NCI-H1105 (cell line): ENCODE results near the gene SLC38A4.

Source experiments
- DNase-seq: peaks from one replicate; lab custom pipeline; 2025; lab: John Stamatoyannopoulos, UW

SLC38A4 gene

DNA sequence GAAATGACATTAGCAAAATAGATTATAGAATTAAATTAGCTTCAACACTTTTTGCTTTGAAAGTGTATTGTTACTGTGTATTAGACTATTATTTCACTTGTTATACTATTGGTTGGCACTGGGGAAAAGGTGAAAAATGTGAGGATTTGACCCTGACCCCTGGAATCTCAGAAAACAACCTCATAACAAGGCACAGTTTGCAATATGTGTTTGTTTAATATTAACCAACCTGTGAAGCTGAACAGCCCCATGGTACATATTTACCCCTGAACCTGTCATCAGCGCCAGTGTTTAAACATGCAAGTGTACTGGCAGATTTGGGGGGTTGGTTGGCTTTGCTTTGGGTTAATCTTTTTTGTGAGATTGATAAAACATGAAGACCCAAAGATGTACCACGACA lies 11.7 kb downstream of the SLC38A4 start:
- no peak for DNase-seq

DNA sequence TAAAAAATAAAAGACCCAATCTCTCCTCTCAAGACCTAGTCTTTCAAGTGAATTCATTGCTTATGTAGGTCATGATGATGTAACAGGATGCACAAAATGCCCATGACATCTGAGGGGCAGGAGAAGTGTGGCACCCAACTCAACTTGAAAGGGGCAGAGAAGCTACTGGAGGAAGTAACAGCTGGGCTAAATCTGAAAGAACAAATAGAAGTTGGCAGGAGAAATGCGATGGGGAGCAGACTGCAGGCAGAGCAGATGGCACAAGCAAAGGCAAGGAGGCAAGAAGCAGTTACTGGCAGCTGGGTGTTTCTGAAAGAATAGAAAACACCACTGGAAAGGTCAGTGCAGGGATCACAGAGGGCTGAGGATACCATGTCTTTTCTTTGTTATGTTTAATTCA lies 14.6 kb downstream of the SLC38A4 start:
- DNase-seq: no peak

DNA sequence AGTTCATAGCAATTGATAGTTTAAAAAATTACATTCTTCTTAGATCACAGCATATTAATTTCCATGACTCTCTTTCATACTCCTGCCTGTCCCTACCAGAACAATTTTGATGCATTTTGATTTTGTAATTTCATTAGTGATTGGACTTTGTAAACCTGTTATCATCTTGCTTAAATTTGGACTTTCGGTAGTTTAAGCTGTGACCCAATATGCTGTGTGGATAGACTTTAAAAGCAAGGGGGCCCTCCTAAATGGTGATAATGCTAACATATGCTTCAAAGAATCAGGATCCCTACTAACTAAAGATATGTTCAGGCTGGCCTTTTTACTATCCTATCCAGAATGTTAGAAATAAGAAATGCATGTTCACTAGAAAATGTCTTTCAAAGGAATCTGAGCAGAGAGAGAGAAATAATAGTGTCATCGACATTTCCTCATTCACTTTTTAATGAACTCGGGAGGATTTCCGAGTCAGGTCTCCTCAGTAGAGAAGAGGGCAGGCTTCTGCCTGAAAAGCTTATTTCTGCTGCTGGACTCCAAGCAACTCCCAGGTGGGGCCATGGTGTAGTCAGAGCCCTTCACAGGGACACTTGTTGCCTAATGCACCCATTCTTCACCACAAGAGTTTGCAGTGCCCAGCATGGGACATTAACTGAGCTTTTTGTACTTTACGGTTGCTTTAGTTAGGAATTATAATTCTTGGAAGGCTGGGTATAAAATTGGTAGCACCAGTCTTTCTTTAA lies 16.7 kb downstream of the SLC38A4 start:
- no peak for DNase-seq

DNA sequence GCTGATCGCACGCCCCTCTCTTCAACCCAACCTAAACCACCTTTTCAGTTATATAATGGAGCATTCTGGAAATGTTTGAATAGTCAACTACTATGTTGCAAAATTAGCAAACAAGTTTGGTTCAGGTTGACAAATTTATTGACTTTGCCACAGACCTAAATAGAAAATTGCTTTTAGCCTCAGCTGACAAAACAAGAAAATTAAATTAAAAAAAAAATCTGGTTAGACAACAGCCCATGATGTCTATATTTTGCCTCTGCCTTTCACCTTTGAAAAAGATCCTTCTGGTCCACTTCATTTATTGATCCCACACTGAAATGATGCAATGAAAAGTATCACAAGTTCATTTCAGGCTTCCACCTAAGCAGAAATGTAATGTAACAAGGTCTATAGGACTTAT lies 17.5 kb downstream of the SLC38A4 start:
- DNase-seq: no peak

- DNase-seq: no peak
Observed at GRCh38 chr12:46804054-46804453, 21.7 kb downstream of the SLC38A4 start.

DNA sequence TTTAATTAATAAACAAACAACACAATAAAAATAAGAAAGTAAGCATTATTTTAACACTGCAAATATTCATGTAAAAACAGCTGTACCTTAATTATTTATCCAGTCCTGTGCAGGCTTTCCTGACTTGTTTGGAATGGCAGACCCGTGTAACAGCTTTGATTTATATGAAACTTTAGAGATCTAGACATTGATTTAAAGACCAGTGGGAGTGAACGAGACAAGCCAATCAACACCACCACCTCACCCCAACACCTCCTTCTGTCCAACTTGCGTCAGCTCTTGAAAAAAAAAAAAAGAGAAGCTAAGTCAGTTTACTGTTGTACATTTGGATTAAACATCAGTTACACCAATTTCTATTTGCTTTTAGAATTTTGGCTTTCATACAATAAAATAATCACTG lies 22.3 kb downstream of the SLC38A4 start:
- no peak for DNase-seq

- DNase-seq: no peak
Observed at GRCh38 chr12:46801293-46801692, 24.5 kb downstream of the SLC38A4 start.

DNA sequence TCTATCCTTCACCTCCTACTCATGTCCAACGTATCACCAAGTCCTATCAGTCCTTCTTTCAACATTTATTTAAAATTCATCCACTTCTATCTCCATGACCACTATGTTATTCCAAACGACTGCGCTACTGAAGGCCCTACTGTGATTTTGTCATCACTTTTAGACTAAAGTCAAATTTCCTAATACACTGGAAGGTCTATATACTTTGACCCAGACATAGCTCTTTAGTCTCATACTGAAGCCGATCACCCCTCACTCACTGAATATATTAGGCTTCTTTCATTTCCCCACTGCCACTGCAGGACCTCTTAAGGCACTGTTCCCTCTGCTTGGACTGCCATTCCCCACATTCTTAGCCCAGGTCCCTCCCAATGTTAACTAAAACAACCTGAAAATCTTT lies 25.6 kb downstream of the SLC38A4 start:
- DNase-seq: no peak

- DNase-seq: no peak
Observed at GRCh38 chr12:46798648-46799047, 27.1 kb downstream of the SLC38A4 start.

DNA sequence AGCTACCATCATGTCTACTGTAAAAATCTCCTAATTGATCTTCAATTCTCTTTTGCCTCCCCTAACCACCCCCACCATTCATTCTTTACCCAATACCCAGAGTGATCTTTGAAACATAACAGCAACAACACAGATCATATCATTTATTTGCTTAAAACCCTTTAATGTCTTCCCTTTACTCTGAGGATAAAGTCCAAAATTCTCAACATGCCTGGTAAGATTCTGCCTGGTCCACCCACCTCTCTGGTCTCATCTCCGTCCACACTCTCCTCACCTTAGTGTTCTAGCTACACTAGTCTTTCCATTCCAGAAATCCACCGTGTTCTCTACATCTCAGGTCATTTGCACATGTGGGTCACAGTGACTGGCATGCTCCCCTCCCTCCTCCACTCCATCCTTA lies 27.7 kb downstream of the SLC38A4 start:
- no peak for DNase-seq

DNA sequence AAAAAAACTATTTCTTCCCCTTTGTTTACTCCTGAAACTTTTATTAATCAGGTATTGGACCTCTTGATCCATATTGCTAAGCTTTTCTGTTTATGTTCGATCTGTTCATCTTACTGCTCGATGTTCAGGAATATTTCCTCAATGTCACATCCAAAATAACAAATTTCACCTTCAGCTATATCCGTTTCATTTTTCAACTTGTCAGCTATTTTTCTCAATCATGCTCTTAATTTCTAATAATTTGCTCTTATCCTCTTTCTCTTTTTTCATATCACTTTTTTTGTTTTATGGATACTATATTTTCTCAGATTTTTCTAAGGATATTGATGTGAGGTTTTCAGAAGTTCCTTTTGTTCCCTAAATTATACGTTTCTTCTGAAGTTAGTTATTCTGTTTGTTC lies 29.8 kb downstream of the SLC38A4 start:
- DNase-seq: no peak

DNA sequence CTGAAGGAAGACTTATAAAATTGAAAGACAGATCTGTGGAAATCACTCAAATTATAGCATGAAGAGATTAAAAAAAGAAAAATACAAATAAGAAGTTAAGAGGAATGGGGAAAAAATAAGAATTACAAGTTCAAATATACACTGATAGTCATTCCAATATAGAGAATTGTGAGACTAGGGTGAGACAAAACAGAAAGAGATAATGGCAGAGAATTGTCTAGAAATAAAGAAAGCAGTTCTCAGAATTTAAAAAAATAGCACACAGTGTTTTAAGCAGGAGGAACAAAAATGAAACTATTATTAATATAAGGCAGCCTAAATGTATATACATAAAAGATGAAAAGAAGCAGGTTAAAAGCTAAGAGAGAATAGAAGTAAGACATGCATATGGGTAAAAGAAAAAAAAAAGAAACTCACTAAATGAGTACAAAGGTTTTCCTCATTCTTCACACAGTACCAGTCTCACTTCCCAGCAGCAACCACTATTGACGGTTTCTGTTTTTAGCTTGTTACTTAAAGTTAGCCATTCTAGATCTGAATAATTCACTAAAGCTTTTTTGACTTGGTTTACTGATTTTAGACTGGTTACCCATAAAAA lies 31.1 kb downstream of the SLC38A4 start:
- no peak for DNase-seq

DNA sequence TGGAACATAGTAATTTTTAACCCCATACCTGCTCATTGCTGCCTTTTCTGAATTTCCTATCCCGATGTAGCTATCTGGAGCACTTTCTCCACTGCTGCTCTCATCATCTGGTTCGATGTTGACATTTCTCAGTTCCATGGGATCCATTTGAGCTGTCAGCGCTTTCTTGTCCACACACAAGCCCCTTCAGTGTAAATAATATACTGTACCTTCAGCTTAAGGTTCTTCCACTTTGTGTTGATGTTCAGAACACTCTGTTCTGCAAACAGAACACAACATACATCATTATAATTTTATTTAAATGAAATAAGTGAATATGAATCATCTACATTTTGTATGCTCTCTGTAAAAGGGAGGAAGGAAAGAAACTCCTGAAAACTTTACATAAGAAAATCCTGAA lies 32.9 kb downstream of the SLC38A4 start:
- no peak for DNase-seq

- DNase-seq: no peak
Observed at GRCh38 chr12:46790066-46790465, 35.7 kb downstream of the SLC38A4 start.

DNA sequence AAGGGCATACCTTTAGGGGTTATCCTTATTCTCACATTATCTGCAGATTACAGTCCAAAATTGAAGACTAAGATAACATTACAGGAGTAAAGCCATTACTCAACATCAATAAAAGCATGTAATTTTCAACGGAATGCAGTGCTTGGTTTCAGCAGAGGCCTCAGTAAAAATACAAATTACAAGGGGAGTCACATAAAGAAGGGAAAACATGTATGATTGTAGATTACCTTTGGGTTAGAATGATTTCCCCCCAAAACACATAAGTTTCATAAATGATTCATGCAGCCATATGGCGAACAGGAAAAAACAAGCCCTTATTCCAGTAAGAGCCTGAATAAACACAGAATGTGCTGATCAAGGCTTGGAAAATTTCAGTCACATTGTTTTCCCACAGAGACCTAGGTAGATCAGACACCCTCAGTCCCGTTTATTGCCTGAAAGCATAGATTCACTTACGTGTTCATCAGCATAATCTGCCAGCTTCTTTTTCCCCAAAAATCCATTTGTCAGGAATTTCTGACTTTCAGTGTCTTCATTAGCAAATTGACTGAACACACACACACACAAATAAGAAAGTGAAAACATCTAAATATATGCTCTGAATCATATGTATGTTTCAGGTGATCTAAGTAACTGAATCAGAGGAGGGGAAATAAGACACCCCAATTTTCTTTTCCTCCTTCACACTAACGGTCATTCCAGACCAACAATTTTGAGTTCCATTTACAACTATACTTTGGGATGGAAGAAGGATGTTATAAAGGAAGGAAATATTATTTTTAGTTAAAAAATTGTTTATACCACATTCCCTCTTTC lies 37.5 kb downstream of the SLC38A4 start:
- DNase-seq: no peak

- no peak for DNase-seq
Observed at GRCh38 chr12:46787496-46788055, 38.2 kb downstream of the SLC38A4 start.

GRCh38 chr12:46786774-46787173 lies 39.0 kb downstream of the SLC38A4 start:
- DNase-seq: no peak

DNA sequence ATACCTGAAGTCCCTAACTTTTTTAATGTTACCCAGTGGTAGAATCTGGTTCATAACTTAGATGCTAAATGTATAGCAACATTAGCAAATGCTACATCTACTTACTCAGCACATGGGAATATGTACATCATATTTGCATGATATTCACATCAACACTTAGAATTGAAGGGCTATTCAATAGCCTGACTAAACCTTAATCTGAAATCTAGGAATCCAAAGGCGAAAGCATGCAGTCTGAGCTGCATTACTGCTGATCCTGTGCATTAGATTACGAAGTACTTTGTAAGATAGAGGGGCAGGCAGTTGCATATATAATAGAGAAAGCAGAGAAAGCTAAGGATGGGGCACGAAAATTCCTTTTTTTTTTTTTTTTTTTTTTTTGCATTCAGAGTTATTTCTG lies 40.4 kb downstream of the SLC38A4 start:
- DNase-seq: no peak

- DNase-seq: no peak
Observed at GRCh38 chr12:46783871-46784270, 41.9 kb downstream of the SLC38A4 start.

- DNase-seq: no peak
Observed at GRCh38 chr12:46779879-46780278, 45.9 kb downstream of the SLC38A4 start.

- DNase-seq: no peak
Observed at GRCh38 chr12:46779063-46779462, 46.7 kb downstream of the SLC38A4 start.

- DNase-seq: no peak
Observed at GRCh38 chr12:46778415-46778814, 47.4 kb downstream of the SLC38A4 start.

DNA sequence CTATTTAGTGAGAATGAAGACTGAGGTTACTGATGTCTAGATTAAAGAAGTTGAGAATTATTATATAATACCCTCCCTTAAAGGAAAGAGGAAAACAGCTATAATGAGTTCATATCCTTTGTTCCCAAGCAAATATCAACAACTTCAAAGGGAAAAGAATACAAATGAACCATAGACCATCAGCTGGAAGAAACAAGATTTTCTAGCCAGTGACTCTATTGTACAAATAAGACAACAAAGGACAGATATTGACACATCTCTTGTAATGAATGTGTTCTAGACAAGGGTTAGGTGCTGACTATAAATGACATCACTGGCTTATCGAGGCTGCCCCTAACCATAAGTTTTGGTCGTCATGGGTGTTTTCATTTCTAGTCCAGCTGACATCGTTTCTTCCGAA lies 48.2 kb downstream of the SLC38A4 start:
- DNase-seq: no peak
